Large intestine (tissue), 3 donors: ENCODE results near the gene CDK5RAP3. TPM values are rescaled to one million over a fixed set of nuclear protein-coding genes. Genes with fewer than 3 reads are reported as not detected.
"Not testable (repeated sequence)": the region's sequence is repeated elsewhere in the genome, so short reads cannot be mapped to it uniquely, and the experiment has no call there.

Experiments used
- DNase-seq, 2 donors: peaks; one replicate each; pipeline versions ENCODE4 v3.0.0 to v3.0.0-alpha.2; 2013
- H3K27ac ChIP-seq: one replicate; pipeline ENCODE4 v1.5.1; 2013; ENCODE audit warnings: low read length
- H3K27me3 ChIP-seq: 2 replicates; pipeline ENCODE4 v1.6.1; 2013; ENCODE audit warnings: low read length; ENCODE audit not compliant: control insufficient read depth, insufficient read depth
- H3K36me3 ChIP-seq: 2 replicates; pipeline ENCODE4 v1.6.1; 2013; ENCODE audit warnings: low read length; ENCODE audit not compliant: control insufficient read depth, insufficient read depth
- H3K4me1 ChIP-seq: one replicate; pipeline ENCODE4 v1.6.1; 2013; ENCODE audit warnings: low read length; ENCODE audit not compliant: control insufficient read depth, insufficient read depth
- H3K4me3 ChIP-seq: one replicate; pipeline ENCODE4 v1.5.1; 2013; ENCODE audit warnings: low read length
- H3K9me3 ChIP-seq: one replicate; pipeline ENCODE4 v1.6.1; 2013; ENCODE audit warnings: mild to moderate bottlenecking, low read depth, low read length, moderate library complexity; ENCODE audit not compliant: control insufficient read depth
- WGBS: methylation state at CpG from one replicate; pipeline ENCODE4 v1.1.5; 2013; ENCODE audit warnings: low lambda C conversion rate; ENCODE audit not compliant: insufficient coverage; 5-methylcytosine and 5-hydroxymethylcytosine counted together
- polyA plus RNA-seq: library from polyadenylated mRNA; unstranded; fragments of 120-200 nt; gene quantifications from one replicate; pipeline ENCODE4 v1.2.1, GENCODE V29; 2013

Gene CDK5RAP3
- polyA plus RNA-seq, 1 donor: 200 TPM

GRCh38 chr17:47934856-47935255 is 36.1 kb upstream of the CDK5RAP3 start:
- Histone ChIP-seq H3K4me3 (no peak overlapping the region), H3K9me3 (no peaks in the 10 kb centered on the region), H3K27ac (no peak overlapping the region), H3K36me3 (peaks cover 7% of the 10 kb centered on the region), H3K27me3 (no peaks in the 10 kb centered on the region), H3K4me1 (no peaks in the 10 kb centered on the region)
- no CpG with 5 or more reads among the region's 1 CpG for WGBS
- no peak for DNase-seq

GRCh38 chr17:47935468-47935867 is 35.4 kb upstream of the CDK5RAP3 start:
- 100% methylated on average over 1 of the region's 3 CpGs for WGBS
- not testable (repeated sequence) for H3K4me1 ChIP-seq, H3K27me3 ChIP-seq, H3K27ac ChIP-seq, H3K9me3 ChIP-seq, H3K36me3 ChIP-seq, H3K4me3 ChIP-seq, DNase-seq

GRCh38 chr17:47935961-47936360 is 35.0 kb upstream of the CDK5RAP3 start:
- peaks cover 3% of the 10 kb centered on the region for H3K4me1 ChIP-seq
- H3K9me3 ChIP-seq: no peaks in the 10 kb centered on the region
- H3K27ac ChIP-seq: no peak overlapping the region
- peak in 1 of 2 donors; percentile 43 for DNase-seq
- H3K27me3 ChIP-seq: no peaks in the 10 kb centered on the region
- no peaks in the 10 kb centered on the region for H3K36me3 ChIP-seq
- WGBS: no CpG with 5 or more reads among the region's 5 CpGs
- no peak overlapping the region for H3K4me3 ChIP-seq

DNA sequence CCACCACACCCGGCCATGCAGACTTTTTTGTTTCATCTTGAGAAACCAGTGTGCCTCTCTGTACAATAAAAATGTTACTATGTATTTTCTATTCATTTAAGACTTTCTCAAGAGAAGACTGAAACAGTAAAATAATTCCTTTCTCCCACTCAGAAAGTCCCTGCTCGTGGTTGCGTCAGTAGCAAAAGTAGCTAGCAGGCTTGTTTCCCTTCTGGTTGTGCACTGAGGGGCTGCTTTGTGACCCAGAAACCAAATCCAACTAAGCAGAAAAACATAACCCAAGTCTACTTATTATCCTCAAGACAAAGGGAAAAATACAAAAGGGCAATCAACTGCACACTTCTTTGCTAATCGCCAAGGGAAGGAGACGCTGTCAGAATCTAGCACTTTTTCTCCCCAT is 33.0 kb upstream of the CDK5RAP3 start:
- DNase-seq: no peak
- no CpG with 5 or more reads among the region's 5 CpGs for WGBS
- H3K4me3 ChIP-seq: no peak overlapping the region
- H3K4me1 ChIP-seq: peaks cover 11% of the 10 kb centered on the region
- H3K36me3 ChIP-seq: no peaks in the 10 kb centered on the region
- no peak overlapping the region for H3K27ac ChIP-seq
- no peaks in the 10 kb centered on the region for H3K27me3 ChIP-seq
- H3K9me3 ChIP-seq: no peaks in the 10 kb centered on the region

GRCh38 chr17:47941246-47942095 is 29.4 kb upstream of the CDK5RAP3 start, which contains the start of gene PNPO:
TSS of gene PNPO (plus strand) at chr17:47941571. CDS start at chr17:47941676, 105 bp downstream.
- H3K36me3 ChIP-seq: peaks cover 20% of the 10 kb centered on the region
- WGBS: no CpG with 5 or more reads among the region's 50 CpGs
- H3K4me1 ChIP-seq: peaks cover 19% of the 10 kb centered on the region
- H3K27me3 ChIP-seq: no peaks in the 10 kb centered on the region
- H3K4me3 ChIP-seq: peak within 1 kb of the TSS; percentile 66
- no peaks in the 10 kb centered on the region for H3K9me3 ChIP-seq
- DNase-seq: peak; percentile 95 to 99
- peak within 1 kb of the TSS; percentile 79 for H3K27ac ChIP-seq

DNA sequence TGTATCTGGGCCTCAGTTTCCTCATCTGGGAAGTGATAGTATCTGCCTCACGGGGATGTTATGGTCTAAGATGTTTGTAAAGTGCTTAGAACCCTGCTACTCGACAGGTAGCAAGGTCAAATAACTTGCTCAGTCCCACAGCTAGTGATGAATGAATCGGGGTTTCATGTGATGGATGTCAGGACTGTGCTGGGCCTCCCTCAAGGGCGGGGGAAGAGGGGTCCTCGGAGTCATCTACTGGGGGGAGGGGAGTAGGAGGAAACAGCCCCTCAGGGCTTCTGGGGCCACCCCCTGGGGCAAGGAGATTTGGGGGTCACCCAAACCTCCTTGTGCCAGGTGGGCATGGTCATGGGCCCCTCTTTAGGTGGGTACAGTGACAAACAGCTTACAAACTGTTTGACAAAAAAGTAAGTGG is 28.8 kb upstream of the CDK5RAP3 start:
- peaks cover 24% of the 10 kb centered on the region for H3K4me1 ChIP-seq
- DNase-seq: no peak
- no peaks in the 10 kb centered on the region for H3K27me3 ChIP-seq
- peaks cover 22% of the 10 kb centered on the region for H3K36me3 ChIP-seq
- H3K9me3 ChIP-seq: no peaks in the 10 kb centered on the region
- H3K27ac ChIP-seq: peak overlapping the region; percentile 79
- WGBS: no CpG with 5 or more reads among the region's 5 CpGs
- peak overlapping the region; percentile 66 for H3K4me3 ChIP-seq

GRCh38 chr17:47942568-47942967 is 28.3 kb upstream of the CDK5RAP3 start:
- peaks cover 26% of the 10 kb centered on the region for H3K4me1 ChIP-seq
- WGBS: 80% methylated on average over 1 of the region's 6 CpGs
- H3K36me3 ChIP-seq: peaks cover 22% of the 10 kb centered on the region
- no peak for DNase-seq
- H3K27ac ChIP-seq: peak overlapping the region; percentile 79
- H3K27me3 ChIP-seq: no peaks in the 10 kb centered on the region
- H3K4me3 ChIP-seq: peak overlapping the region; percentile 66
- no peaks in the 10 kb centered on the region for H3K9me3 ChIP-seq

- Histone ChIP-seq H3K36me3 (peaks cover 35% of the 10 kb centered on the region), H3K4me1 (peaks cover 50% of the 10 kb centered on the region)
- no CpG with 5 or more reads among the region's 8 CpGs for WGBS
These were observed 25.8 kb upstream of the CDK5RAP3 start for GRCh38 chr17:47945080-47945479.

GRCh38 chr17:47945529-47946508 is 25.1 kb upstream of the CDK5RAP3 start:
- H3K9me3 ChIP-seq: no peaks in the 10 kb centered on the region
- H3K27me3 ChIP-seq: no peaks in the 10 kb centered on the region
- no peak overlapping the region for H3K4me3 ChIP-seq
- WGBS: no CpG with 5 or more reads among the region's 10 CpGs
- peaks cover 40% of the 10 kb centered on the region for H3K36me3 ChIP-seq
- no peak for DNase-seq
- H3K4me1 ChIP-seq: peaks cover 55% of the 10 kb centered on the region
- peak overlapping the region; percentile 7 for H3K27ac ChIP-seq

More at GRCh38 chr17:47945080-47945479, 25.8 kb upstream of the CDK5RAP3 start:
- no peaks in the 10 kb centered on the region for H3K27me3 ChIP-seq
- H3K9me3 ChIP-seq: no peaks in the 10 kb centered on the region
- no peak overlapping the region for H3K27ac ChIP-seq
- no peak overlapping the region for H3K4me3 ChIP-seq
- DNase-seq: no peak

DNA sequence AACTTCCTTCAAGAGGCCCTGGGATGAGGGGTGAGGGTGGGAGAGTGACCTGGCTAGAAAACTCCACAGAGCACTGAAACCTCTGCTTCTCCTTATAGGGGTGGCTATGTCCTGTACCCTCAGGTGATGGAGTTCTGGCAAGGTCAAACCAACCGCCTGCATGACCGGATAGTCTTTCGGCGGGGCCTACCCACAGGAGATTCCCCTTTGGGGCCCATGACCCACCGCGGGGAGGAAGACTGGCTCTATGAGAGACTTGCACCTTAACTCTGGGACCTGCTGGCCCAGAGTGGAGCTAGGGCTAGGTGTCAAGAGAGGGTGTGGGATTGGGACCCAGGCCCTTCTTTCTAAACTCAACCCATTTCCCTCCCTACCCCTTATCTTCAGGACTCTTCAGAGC is 24.4 kb upstream of the CDK5RAP3 start:
- Histone ChIP-seq H3K27ac (peak overlapping the region; percentile 7), H3K27me3 (no peaks in the 10 kb centered on the region), H3K9me3 (no peaks in the 10 kb centered on the region), H3K4me1 (peaks cover 58% of the 10 kb centered on the region), H3K4me3 (no peak overlapping the region), H3K36me3 (peaks cover 45% of the 10 kb centered on the region)
- WGBS: no CpG with 5 or more reads among the region's 6 CpGs
- DNase-seq: no peak
